Measurements from ENCODE around the gene PCNX1.

The PCNX1 gene

DNA sequence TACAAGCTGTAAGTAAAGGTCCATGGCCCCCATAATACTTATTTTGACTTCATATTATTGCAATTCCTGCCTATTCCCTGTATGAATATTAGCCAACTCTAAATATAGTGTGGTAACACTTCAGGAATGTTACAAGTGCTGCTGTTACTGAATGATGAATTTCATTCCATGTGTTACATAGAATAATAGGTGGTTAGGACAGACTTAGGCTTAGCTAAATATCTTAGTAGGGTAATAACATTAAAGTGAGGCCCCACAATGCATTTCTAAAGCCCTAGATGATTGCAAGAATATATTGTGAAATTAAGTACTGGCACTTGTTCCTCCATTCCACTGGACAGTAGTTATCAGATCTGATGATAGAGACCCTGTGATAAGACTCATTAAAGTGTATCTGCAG lies 182.7 kb downstream of the PCNX1 start:
- no peaks in the 10 kb centered on the region for H3K4me1 Mint-ChIP-seq (ENCODE audit: low read depth)
- no peaks in the 10 kb centered on the region for H3K27me3 Mint-ChIP-seq
- no peak overlapping the region for H3K27ac Mint-ChIP-seq
- no peak overlapping the region for H3K4me3 Mint-ChIP-seq
- intact Hi-C loops (cut with micrococcal nuclease): no loop called here
- peaks cover 75% of the 10 kb centered on the region for H3K36me3 Mint-ChIP-seq (ENCODE audit: low read depth)
- H3K9me3 Mint-ChIP-seq: no peaks in the 10 kb centered on the region

DNA sequence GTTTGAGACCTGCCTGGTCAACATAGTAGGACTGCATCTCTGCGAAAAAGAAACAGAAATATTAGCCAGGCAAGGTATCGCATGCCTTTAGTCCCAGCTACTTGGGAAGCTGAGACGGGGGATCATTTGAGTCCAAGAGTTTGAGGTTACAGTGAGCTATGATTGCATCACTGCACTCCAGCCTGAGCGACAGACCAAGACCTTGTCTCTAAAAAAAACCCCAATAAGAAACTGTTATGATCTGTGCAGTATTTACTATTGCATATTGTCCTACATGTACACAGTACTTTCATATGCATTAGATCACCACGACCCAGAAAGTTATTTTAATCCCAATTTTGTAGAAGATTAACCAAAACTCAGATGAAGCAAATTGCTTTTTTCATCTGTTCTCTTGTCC lies 187.5 kb downstream of the PCNX1 start:
- intact Hi-C loops (cut with micrococcal nuclease): no loop called here
- Mint-ChIP-seq H3K9me3 (no peaks in the 10 kb centered on the region), H3K36me3 (ENCODE audit: low read depth) (peaks cover 56% of the 10 kb centered on the region), H3K4me3 (no peak overlapping the region), H3K27ac (no peak overlapping the region), H3K27me3 (no peaks in the 10 kb centered on the region), H3K4me1 (ENCODE audit: low read depth) (no peaks in the 10 kb centered on the region)

GRCh38 chr14:71096947-71097346 lies 189.7 kb downstream of the PCNX1 start:
- H3K4me3 Mint-ChIP-seq: no peak overlapping the region
- intact Hi-C loops (cut with micrococcal nuclease): no loop called here
- H3K27me3 Mint-ChIP-seq: no peaks in the 10 kb centered on the region
- H3K27ac Mint-ChIP-seq: no peak overlapping the region
- no peaks in the 10 kb centered on the region for H3K4me1 Mint-ChIP-seq (ENCODE audit: low read depth)
- peaks cover 56% of the 10 kb centered on the region for H3K36me3 Mint-ChIP-seq (ENCODE audit: low read depth)
- H3K9me3 Mint-ChIP-seq: no peaks in the 10 kb centered on the region

DNA sequence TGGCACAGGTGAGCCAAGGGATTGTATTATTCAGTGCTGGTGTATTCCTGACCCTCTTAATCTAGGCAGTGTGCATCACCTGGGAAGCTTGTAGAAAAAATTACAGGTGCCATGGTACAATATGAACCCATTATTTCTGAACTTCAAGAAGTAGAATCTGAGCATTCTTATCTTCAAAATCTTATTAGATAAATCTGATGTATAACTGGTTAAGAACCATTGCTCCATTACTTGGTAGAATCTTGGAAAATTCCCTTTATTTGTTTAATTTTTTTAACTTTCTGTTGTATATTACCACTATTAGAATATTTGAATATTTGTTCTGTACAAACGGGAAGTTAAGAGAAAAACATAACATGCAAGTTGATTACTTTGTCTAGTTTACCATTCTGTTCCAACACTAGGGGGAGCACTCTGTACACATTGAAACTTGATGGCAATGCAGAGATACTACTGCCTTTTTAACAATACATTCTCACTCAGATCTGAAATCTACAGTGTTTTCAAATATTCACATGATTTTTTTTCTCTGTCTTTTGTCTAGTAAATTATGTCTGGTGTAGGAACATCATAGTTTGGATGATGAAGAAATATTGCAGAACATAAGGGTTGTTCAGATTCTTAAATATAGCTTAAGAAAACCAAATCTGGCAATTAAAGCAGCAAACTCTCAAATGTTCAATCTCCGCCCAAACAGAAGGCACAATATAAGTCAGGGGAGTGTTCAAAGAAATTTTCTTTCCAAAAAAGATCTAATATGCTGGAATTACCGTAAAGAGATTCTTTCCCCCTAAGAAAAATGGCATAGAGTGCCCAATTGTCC lies 196.6 kb downstream of the PCNX1 start:
- Mint-ChIP-seq H3K27ac (no peak overlapping the region), H3K36me3 (ENCODE audit: low read depth) (peaks cover 58% of the 10 kb centered on the region), H3K4me1 (ENCODE audit: low read depth) (no peaks in the 10 kb centered on the region), H3K4me3 (no peak overlapping the region), H3K27me3 (no peaks in the 10 kb centered on the region), H3K9me3 (no peaks in the 10 kb centered on the region)
- intact Hi-C loops (cut with micrococcal nuclease): loop anchor here (1.0 to 10.0 kb wide), 2 partner anchors 649 to 751 kb away; no protein-coding TSS in a partner anchor

DNA sequence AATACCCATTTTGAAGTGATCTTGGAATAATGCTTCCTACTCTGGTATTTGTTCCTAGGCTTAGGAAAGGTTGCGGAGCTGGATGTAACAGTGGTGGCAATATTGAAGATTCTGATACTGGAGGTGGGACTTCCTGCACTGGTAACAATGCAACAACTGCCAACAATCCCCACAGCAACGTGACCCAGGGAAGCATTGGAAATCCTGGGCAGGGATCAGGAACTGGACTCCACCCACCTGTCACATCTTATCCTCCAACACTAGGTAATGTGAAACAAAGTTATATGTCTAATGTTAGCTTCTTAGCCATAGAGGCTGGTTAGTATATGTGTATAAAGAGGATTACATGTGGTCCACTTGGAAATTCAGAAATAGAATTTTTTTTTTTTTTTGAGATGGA lies 197.9 kb downstream of the PCNX1 start:
- no peaks in the 10 kb centered on the region for H3K4me1 Mint-ChIP-seq (ENCODE audit: low read depth)
- peaks cover 71% of the 10 kb centered on the region for H3K36me3 Mint-ChIP-seq (ENCODE audit: low read depth)
- H3K27ac Mint-ChIP-seq: no peak overlapping the region
- H3K9me3 Mint-ChIP-seq: no peaks in the 10 kb centered on the region
- intact Hi-C loops (cut with micrococcal nuclease): loop anchor here (10.0 kb wide), 1 partner anchor 750 kb away; no protein-coding TSS in a partner anchor
- H3K27me3 Mint-ChIP-seq: no peaks in the 10 kb centered on the region
- H3K4me3 Mint-ChIP-seq: no peak overlapping the region

DNA sequence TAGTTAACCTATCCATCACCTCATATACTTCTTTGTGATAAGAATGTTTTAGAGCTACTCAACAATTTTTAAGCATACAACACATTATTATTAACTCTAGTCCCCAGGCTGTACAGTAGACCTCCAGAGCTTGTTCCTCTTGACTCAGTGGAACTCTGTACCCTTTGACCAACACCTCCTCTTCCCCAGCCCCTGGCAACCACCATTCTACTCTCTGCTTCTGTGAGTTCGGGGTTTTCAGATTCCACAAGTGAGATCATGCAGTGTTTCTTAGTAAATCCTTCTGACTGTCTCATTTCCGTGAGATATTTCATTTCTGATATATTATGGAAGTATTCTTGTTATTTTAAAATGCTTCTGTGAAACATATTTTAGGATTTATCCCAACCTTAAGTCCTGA lies 200.7 kb downstream of the PCNX1 start:
- Mint-ChIP-seq H3K9me3 (no peaks in the 10 kb centered on the region), H3K4me1 (ENCODE audit: low read depth) (no peaks in the 10 kb centered on the region), H3K36me3 (ENCODE audit: low read depth) (peaks cover 65% of the 10 kb centered on the region), H3K4me3 (no peak overlapping the region), H3K27ac (no peak overlapping the region), H3K27me3 (no peaks in the 10 kb centered on the region)
- intact Hi-C loops (cut with micrococcal nuclease): loop anchor here (10.0 kb wide), 1 partner anchor 747 kb away; no protein-coding TSS in a partner anchor

- intact Hi-C loops (cut with micrococcal nuclease): loop anchor here (10.0 kb wide), 1 partner anchor 746 kb away; no protein-coding TSS in a partner anchor
- no peak overlapping the region for H3K4me3 Mint-ChIP-seq
- H3K27ac Mint-ChIP-seq: no peak overlapping the region
- no peaks in the 10 kb centered on the region for H3K27me3 Mint-ChIP-seq
- peaks cover 66% of the 10 kb centered on the region for H3K36me3 Mint-ChIP-seq (ENCODE audit: low read depth)
- no peaks in the 10 kb centered on the region for H3K4me1 Mint-ChIP-seq (ENCODE audit: low read depth)
- no peaks in the 10 kb centered on the region for H3K9me3 Mint-ChIP-seq
These were observed 201.3 kb downstream of the PCNX1 start for GRCh38 chr14:71108398-71109119.

- no peaks in the 10 kb centered on the region for H3K9me3 Mint-ChIP-seq
- peaks cover 43% of the 10 kb centered on the region for H3K36me3 Mint-ChIP-seq (ENCODE audit: low read depth)
- intact Hi-C loops (cut with micrococcal nuclease): no loop called here
These were observed 206.1 kb downstream of the PCNX1 start for GRCh38 chr14:71113376-71113775.

GRCh38 chr14:71114565-71114964 lies 207.3 kb downstream of the PCNX1 start:
- Mint-ChIP-seq H3K4me1 (ENCODE audit: low read depth) (no peaks in the 10 kb centered on the region), H3K9me3 (no peaks in the 10 kb centered on the region), H3K27ac (no peak overlapping the region), H3K4me3 (no peak overlapping the region), H3K36me3 (ENCODE audit: low read depth) (peaks cover 31% of the 10 kb centered on the region), H3K27me3 (no peaks in the 10 kb centered on the region)
- intact Hi-C loops (cut with micrococcal nuclease): no loop called here

More at GRCh38 chr14:71113376-71113775, 206.1 kb downstream of the PCNX1 start:
- H3K4me1 Mint-ChIP-seq (ENCODE audit: low read depth): no peaks in the 10 kb centered on the region
- no peak overlapping the region for H3K4me3 Mint-ChIP-seq
- no peak overlapping the region for H3K27ac Mint-ChIP-seq
- no peaks in the 10 kb centered on the region for H3K27me3 Mint-ChIP-seq

GRCh38 chr14:71115306-71115705 lies 208.0 kb downstream of the PCNX1 start:
- Mint-ChIP-seq H3K4me3 (no peak overlapping the region), H3K27ac (no peak overlapping the region), H3K9me3 (no peaks in the 10 kb centered on the region), H3K27me3 (no peaks in the 10 kb centered on the region), H3K36me3 (ENCODE audit: low read depth) (peaks cover 23% of the 10 kb centered on the region), H3K4me1 (ENCODE audit: low read depth) (no peaks in the 10 kb centered on the region)
- intact Hi-C loops (cut with micrococcal nuclease): no loop called here

- Mint-ChIP-seq H3K27ac (no peak overlapping the region), H3K4me1 (ENCODE audit: low read depth) (no peaks in the 10 kb centered on the region), H3K36me3 (ENCODE audit: low read depth) (peaks cover 17% of the 10 kb centered on the region), H3K4me3 (no peak overlapping the region), H3K9me3 (no peaks in the 10 kb centered on the region), H3K27me3 (no peaks in the 10 kb centered on the region)
- intact Hi-C loops (cut with micrococcal nuclease): no loop called here
These were observed 208.7 kb downstream of the PCNX1 start for GRCh38 chr14:71115821-71116567.

DNA sequence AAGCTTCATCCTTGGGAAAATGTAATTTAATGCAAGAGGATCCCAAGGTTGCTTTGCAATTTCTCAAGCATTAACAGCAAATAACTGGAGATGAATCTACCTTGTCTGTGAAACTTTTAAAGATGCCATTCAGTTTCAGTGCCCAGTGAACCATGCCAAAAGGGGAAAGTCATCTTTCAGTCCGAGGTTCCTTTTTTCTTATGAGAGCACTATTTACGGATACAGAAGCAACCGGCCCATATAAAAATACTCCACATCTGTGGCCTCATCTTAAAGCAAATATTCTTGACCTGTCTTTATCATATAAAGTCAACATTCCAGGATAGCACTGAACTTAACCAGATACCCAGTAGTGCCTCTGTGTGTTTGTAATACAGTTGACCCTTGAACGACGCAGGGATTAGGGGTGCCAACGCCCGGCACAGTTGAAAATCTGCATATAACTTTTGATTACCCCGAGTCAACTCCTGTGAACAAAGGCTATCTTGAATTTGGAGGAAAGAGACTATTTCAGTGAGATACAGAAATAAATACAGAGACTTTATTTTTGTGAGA lies 209.4 kb downstream of the PCNX1 start:
- Mint-ChIP-seq H3K36me3 (ENCODE audit: low read depth) (peaks cover 14% of the 10 kb centered on the region), H3K27me3 (no peaks in the 10 kb centered on the region), H3K27ac (no peak overlapping the region), H3K9me3 (no peaks in the 10 kb centered on the region), H3K4me1 (ENCODE audit: low read depth) (no peaks in the 10 kb centered on the region), H3K4me3 (no peak overlapping the region)
- intact Hi-C loops (cut with micrococcal nuclease): no loop called here

DNA sequence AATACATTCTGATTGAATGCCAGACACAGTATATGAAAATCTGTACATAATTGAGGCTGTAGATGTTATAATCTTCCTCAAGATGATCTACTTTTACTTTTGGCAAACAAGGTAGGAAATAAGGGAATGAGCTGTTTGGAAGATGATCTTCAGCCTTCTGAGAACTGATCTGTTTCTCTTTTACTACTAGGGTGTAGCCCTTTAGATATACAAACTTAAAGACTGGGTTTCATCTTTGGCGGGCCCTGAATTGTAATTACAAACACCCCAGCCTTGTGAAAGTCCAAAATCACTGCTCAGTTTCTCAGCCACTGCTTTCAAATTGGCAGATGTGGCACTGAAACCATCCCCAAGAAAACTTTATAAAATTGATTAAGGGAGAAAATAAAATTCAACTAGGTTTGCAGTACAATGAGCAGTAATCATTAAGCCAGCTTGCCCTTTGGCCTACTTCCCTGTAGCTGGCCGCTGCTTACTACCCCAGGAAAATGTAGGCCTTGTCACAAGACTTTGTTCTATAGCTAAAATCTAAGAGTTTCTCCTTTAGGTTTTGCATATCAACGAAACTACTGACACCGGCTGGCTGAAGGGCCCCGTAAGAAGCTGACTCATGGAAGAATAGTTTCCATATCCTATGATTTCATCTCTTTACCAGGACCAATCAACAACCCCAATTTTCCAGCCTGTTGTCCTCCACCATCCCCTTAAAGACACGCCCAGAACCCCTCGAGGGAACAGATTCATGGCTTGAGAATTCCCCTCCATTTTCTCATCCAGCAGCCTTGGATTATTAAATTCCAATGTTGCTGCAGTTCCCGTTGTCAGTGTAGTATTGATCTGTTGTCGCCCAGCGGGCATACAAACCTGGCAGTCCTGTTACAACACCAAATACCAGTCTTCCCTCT lies 210.8 kb downstream of the PCNX1 start:
- intact Hi-C loops (cut with micrococcal nuclease): no loop called here
- no peak overlapping the region for H3K27ac Mint-ChIP-seq
- H3K27me3 Mint-ChIP-seq: no peaks in the 10 kb centered on the region
- peaks cover 9% of the 10 kb centered on the region for H3K36me3 Mint-ChIP-seq (ENCODE audit: low read depth)
- no peak overlapping the region for H3K4me3 Mint-ChIP-seq
- H3K9me3 Mint-ChIP-seq: no peaks in the 10 kb centered on the region
- no peaks in the 10 kb centered on the region for H3K4me1 Mint-ChIP-seq (ENCODE audit: low read depth)
